ENCODE data around the gene LDB2.

The LDB2 gene

GRCh38 chr4:16801356-16801755 lies 97.1 kb downstream of the LDB2 start:
- DNase-seq: no peak

GRCh38 chr4:16794816-16795445 lies 103.5 kb downstream of the LDB2 start:
- no peak for DNase-seq

- DNase-seq: no peak
Observed at GRCh38 chr4:16791460-16791859, 107.0 kb downstream of the LDB2 start.

GRCh38 chr4:16790508-16790907 lies 107.9 kb downstream of the LDB2 start:
- no peak for DNase-seq

GRCh38 chr4:16788868-16789267 lies 109.6 kb downstream of the LDB2 start:
- DNase-seq: no peak

GRCh38 chr4:16785793-16786527 lies 112.5 kb downstream of the LDB2 start:
- DNase-seq: no peak

- no peak for DNase-seq
Observed at GRCh38 chr4:16783119-16783518, 115.3 kb downstream of the LDB2 start.

GRCh38 chr4:16779028-16779675 lies 119.3 kb downstream of the LDB2 start:
- no peak for DNase-seq

- no peak for DNase-seq
Observed at GRCh38 chr4:16777726-16778125, 120.7 kb downstream of the LDB2 start.

- DNase-seq: no peak
Observed at GRCh38 chr4:16775411-16776154, 122.9 kb downstream of the LDB2 start.

- DNase-seq: no peak
Observed at GRCh38 chr4:16772366-16772850, 126.0 kb downstream of the LDB2 start.

GRCh38 chr4:16770710-16771285 lies 127.6 kb downstream of the LDB2 start:
- DNase-seq: no peak

GRCh38 chr4:16767861-16768260 lies 130.6 kb downstream of the LDB2 start:
- DNase-seq: no peak

GRCh38 chr4:16767251-16767650 lies 131.2 kb downstream of the LDB2 start:
- DNase-seq: no peak

GRCh38 chr4:16765546-16765945 lies 132.9 kb downstream of the LDB2 start:
- no peak for DNase-seq

- DNase-seq: no peak
Observed at GRCh38 chr4:16764622-16765021, 133.8 kb downstream of the LDB2 start.

GRCh38 chr4:16760617-16761363 lies 137.7 kb downstream of the LDB2 start:
- DNase-seq: no peak

GRCh38 chr4:16759931-16760582 lies 138.4 kb downstream of the LDB2 start:
- DNase-seq: no peak

GRCh38 chr4:16758816-16759215 lies 139.6 kb downstream of the LDB2 start:
- no peak for DNase-seq

GRCh38 chr4:16758255-16758654 lies 140.2 kb downstream of the LDB2 start:
- DNase-seq: no peak

- DNase-seq: no peak
Observed at GRCh38 chr4:16757080-16757521, 141.3 kb downstream of the LDB2 start.

- DNase-seq: no peak
Observed at GRCh38 chr4:16754104-16754503, 144.3 kb downstream of the LDB2 start.
